ENCODE measurements around the gene PCDH9. TPM values are rescaled to one million over a fixed set of nuclear protein-coding genes. Genes with fewer than 3 reads are reported as not detected.

The PCDH9 gene
- total and polyA plus RNA-seq, 9 donors: 0.18 to 6.5 (median 1.3) TPM

DNA sequence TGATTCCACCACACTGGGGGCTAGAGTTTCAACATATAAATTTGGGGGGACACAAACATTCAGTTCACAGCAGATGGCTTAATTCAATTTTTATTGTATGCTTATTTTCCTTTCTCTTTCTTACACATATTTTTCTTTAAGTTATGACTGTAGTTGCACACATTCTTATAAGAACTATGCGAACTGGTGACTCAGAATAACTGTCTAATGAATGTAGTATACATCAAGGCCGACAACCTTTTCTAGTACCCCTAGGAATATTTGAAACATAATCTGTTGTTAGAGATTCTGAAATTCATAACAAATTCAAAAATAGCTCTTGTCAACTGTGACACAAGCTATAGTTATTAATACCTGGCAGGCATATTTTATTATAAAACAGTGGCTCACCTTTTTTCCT is 695.6 kb downstream of the PCDH9 start:
- WGBS, 3 donors: 89 to 92% (median 91%) methylated on average over 2 of the region's 2 CpGs

DNA sequence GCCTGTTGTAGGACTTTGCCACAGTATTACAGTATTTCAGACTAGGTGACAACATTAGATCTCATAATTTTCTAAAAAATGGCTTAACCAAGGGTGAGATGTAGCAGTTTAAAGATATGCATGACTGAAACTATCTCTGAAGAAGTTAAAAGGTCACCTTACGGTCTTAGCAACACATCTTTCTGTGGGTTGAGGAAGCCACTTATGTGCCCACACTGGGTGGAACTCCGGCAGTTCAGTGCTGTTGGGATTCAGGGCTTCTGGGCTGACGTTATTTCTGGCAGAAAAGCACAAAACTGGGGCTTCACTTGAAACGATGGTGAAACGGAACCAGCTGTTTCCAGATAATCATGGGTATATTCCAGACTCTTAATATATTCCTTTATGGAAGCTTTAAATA is 697.3 kb downstream of the PCDH9 start:
- no peak for TF ChIP-seq CTCF (IDR thresholded peaks at IDR 0.05)
- no peak for TF ChIP-seq EP300 (IDR thresholded peaks at IDR 0.05)
- no peak for TF ChIP-seq POLR2A (IDR thresholded peaks at IDR 0.05)
- Histone ChIP-seq H3K9me3 (no peaks in the 10 kb centered on the region), H3K36me3 (no peaks in the 10 kb centered on the region), H3K27me3 (no peaks in the 10 kb centered on the region), H3K4me1 (ENCODE audit: insufficient read depth) (no peaks in the 10 kb centered on the region), H3K27ac (no peak overlapping the region), H3K4me3 (no peak overlapping the region)
- intact Hi-C loops (cut with DNase I): no loop called here
- 86 to 92% (median 90%) methylated on average over 5 of the region's 5 CpGs for WGBS, 3 donors
- no peak for DNase-seq

More for the DNA sequence above, 695.6 kb downstream of the PCDH9 start:
- Histone ChIP-seq H3K27ac (no peak overlapping the region), H3K4me1 (ENCODE audit: insufficient read depth) (no peaks in the 10 kb centered on the region), H3K27me3 (no peaks in the 10 kb centered on the region), H3K4me3 (no peak overlapping the region), H3K9me3 (no peaks in the 10 kb centered on the region), H3K36me3 (no peaks in the 10 kb centered on the region)
- intact Hi-C loops (cut with DNase I): no loop called here
- no peak for TF ChIP-seq POLR2A (IDR thresholded peaks at IDR 0.05)
- no peak for TF ChIP-seq EP300 (IDR thresholded peaks at IDR 0.05)
- TF ChIP-seq CTCF (IDR thresholded peaks at IDR 0.05): no peak
- no peak for DNase-seq

GRCh38 chr13:66532146-66532545 is 698.0 kb downstream of the PCDH9 start:
- H3K27ac ChIP-seq: no peak overlapping the region
- intact Hi-C loops (cut with DNase I): no loop called here
- H3K27me3 ChIP-seq: no peaks in the 10 kb centered on the region
- no peaks in the 10 kb centered on the region for H3K36me3 ChIP-seq
- H3K9me3 ChIP-seq: no peaks in the 10 kb centered on the region
- TF ChIP-seq POLR2A (IDR thresholded peaks at IDR 0.05) (no peak), EP300 (IDR thresholded peaks at IDR 0.05) (no peak), CTCF (IDR thresholded peaks at IDR 0.05) (no peak)
- H3K4me1 ChIP-seq (ENCODE audit: insufficient read depth): no peaks in the 10 kb centered on the region
- WGBS, 3 donors: 27 to 38% (median 31%) methylated on average over 3 of the region's 3 CpGs
- no peak overlapping the region for H3K4me3 ChIP-seq
- DNase-seq: no peak

- 86 to 91% (median 88%) methylated on average over 1 of the region's 1 CpG for WGBS, 3 donors
- Histone ChIP-seq H3K4me1 (ENCODE audit: insufficient read depth) (no peaks in the 10 kb centered on the region), H3K9me3 (no peaks in the 10 kb centered on the region), H3K4me3 (no peak overlapping the region), H3K27me3 (no peaks in the 10 kb centered on the region), H3K36me3 (no peaks in the 10 kb centered on the region), H3K27ac (no peak overlapping the region)
- no peak for DNase-seq
- TF ChIP-seq EP300 (IDR thresholded peaks at IDR 0.05) (no peak), POLR2A (IDR thresholded peaks at IDR 0.05) (no peak), CTCF (IDR thresholded peaks at IDR 0.05) (no peak)
- intact Hi-C loops (cut with DNase I): no loop called here
Observed at GRCh38 chr13:66530686-66531085, 699.5 kb downstream of the PCDH9 start.

DNA sequence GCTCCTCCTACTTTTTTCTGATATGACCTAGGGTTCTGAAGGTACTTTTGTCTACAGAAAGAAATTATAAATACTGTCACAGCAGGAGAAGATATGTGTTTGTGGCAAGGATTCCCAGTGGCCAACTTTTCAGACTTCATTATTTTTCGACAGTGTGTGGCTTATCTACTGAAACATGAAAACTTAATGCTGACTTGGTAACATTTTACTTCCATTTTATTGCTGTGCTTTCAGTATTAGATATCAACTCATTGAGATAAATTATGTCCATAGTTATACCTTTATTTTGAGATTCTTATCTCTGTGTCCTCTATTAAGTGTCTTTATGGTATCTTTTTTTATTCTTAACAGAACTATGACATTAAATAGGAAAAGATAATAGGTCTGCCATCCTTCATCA is 700.0 kb downstream of the PCDH9 start:
- H3K4me3 ChIP-seq: no peak overlapping the region
- H3K27me3 ChIP-seq: no peaks in the 10 kb centered on the region
- no peaks in the 10 kb centered on the region for H3K36me3 ChIP-seq
- 81 to 88% (median 88%) methylated on average over 1 of the region's 1 CpG for WGBS, 3 donors
- no peak for TF ChIP-seq POLR2A (IDR thresholded peaks at IDR 0.05)
- TF ChIP-seq EP300 (IDR thresholded peaks at IDR 0.05): no peak
- TF ChIP-seq CTCF (IDR thresholded peaks at IDR 0.05): no peak
- H3K9me3 ChIP-seq: no peaks in the 10 kb centered on the region
- no peaks in the 10 kb centered on the region for H3K4me1 ChIP-seq (ENCODE audit: insufficient read depth)
- intact Hi-C loops (cut with DNase I): no loop called here
- H3K27ac ChIP-seq: no peak overlapping the region
- no peak for DNase-seq
